Hepatocyte (in vitro differentiated cells): ENCODE data around the gene TBX6.

Source experiments
- CTCF ChIP-seq: fragments of 200-600 bp; sonication (generic); IDR thresholded peaks from 2 replicates; pipeline ENCODE4 v1.5.1; 2016; ENCODE audit warnings: antibody characterized with exemption, mild to moderate bottlenecking; ENCODE audit not compliant: poor library complexity
- EZH2 ChIP-seq: fragments of 200-600 bp; sonication (generic); IDR thresholded peaks from 2 replicates; pipeline ENCODE4 v1.6.1; 2016; ENCODE audit warnings: antibody characterized with exemption, mild to moderate bottlenecking, borderline replicate concordance
- EZH2phosphoT487 ChIP-seq: fragments of 200-600 bp; sonication (generic); IDR thresholded peaks from one replicate; pipeline ENCODE4 v1.6.1; 2018; ENCODE audit warnings: antibody characterized with exemption, mild to moderate bottlenecking, low read depth, moderate library complexity; ENCODE audit not compliant: unreplicated experiment, severe bottlenecking

- no peak for TF ChIP-seq CTCF
- TF ChIP-seq EZH2phosphoT487 = no peak
- TF ChIP-seq EZH2 = no peak
Measured at GRCh38 chr16:30132591-30132990, 40.9 kb upstream of the TBX6 start.
